ENCODE results near the gene GINS1. TPM values are rescaled to one million over a fixed set of nuclear protein-coding genes. Genes with fewer than 3 reads are reported as not detected.

The GINS1 gene
- total RNA-seq, 6 experiments from 2014 or later = 0.37 to 3.5 (median 0.76) TPM

DNA sequence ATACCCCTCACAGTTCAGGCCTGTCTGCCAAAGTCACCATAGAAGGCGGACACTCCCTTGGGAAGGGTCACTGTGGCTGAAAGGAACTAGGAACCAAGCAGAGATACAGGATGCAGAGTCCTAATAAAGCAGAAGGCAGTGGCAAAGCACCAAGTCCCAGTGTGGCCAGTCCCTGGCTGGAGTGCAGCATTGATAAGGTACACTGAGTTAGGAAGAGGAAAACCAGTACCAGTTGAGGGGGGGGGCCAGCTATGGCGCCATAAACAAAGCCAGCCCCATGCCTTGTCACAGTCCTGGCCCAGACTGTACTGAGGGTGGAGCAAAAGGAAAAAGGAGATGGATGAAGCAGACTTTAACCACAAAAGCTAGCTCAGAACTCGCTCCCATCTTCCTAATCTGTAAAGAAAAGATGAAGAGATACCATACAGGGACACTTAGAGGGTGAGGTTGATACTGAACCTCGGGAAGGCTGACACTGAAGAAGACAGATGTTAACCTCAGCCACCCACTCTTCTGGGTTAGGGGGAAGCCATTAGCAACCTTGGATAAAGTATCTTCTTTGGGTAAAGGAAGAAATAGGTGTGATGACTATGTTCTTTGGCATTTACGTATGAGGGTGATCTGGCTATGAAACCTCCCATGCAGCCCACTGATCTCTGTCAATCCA is 24.6 kb upstream of the GINS1 start:
- no peaks in the 10 kb centered on the region for H3K9me3 ChIP-seq
- H3K27me3 ChIP-seq = no peaks in the 10 kb centered on the region
- H3K36me3 ChIP-seq = no peaks in the 10 kb centered on the region
- intact Hi-C loops (cut with DNase I) = no loop called here
- peak overlapping the region in 1 of 3 donors; percentile 24 for H3K27ac ChIP-seq
- 81% methylated on average over 3 of the region's 5 CpGs for WGBS (ENCODE audit: insufficient coverage, low coverage, low lambda C conversion rate, missing lambda C conversion rate)
- H3K4me3 ChIP-seq = no peak overlapping the region
- ATAC-seq = peak in 2 of 4 donors; percentile 13
- no peak for DNase-seq
- peaks cover 0 to 13% (median 0%) of the 10 kb centered on the region in 4 donors for H3K4me1 ChIP-seq
- TF ChIP-seq POLR2A (IDR thresholded peaks at IDR 0.05) = no peak
- TF ChIP-seq, protein P1, sequence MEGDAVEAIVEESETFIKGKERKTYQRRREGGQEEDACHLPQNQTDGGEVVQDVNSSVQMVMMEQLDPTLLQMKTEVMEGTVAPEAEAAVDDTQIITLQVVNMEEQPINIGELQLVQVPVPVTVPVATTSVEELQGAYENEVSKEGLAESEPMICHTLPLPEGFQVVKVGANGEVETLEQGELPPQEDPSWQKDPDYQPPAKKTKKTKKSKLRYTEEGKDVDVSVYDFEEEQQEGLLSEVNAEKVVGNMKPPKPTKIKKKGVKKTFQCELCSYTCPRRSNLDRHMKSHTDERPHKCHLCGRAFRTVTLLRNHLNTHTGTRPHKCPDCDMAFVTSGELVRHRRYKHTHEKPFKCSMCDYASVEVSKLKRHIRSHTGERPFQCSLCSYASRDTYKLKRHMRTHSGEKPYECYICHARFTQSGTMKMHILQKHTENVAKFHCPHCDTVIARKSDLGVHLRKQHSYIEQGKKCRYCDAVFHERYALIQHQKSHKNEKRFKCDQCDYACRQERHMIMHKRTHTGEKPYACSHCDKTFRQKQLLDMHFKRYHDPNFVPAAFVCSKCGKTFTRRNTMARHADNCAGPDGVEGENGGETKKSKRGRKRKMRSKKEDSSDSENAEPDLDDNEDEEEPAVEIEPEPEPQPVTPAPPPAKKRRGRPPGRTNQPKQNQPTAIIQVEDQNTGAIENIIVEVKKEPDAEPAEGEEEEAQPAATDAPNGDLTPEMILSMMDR (IDR thresholded peaks at IDR 0.05) = no peak

DNA sequence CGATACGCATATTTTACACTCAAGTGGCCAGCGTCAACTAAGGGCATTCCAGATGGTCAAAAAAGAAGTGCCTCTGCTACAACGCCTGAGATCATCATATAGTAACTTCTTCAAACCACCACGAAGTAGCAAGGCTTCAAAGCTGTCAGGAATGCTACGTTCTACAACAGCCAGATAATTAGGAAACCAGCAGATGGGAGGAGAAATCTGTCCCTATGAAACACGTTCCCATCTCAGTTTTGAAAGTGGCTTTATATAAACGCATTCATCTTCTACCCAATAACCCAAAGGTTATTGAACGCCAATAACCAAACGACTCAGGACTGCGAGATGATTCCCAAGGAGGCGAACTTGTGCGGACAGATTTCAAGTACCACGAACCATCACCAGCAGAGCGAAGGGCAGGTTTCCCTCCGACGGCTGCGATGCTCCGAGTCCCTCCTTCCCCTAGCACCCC is 18.0 kb upstream of the GINS1 start:
- TF ChIP-seq POLR2A (IDR thresholded peaks at IDR 0.05) = no peak
- TF ChIP-seq, protein P1 (IDR thresholded peaks at IDR 0.05) = no peak
- peak overlapping the region; percentile 73 to 91 (median 75) for H3K4me3 ChIP-seq
- peaks cover 0 to 4% (median 2%) of the 10 kb centered on the region in 4 donors for H3K4me1 ChIP-seq
- ATAC-seq (no peak), DNase-seq (no peak)
- H3K36me3 ChIP-seq = no peaks in the 10 kb centered on the region
- WGBS (ENCODE audit: insufficient coverage, low coverage, low lambda C conversion rate, missing lambda C conversion rate) = 22% methylated on average over 18 of the region's 19 CpGs
- intact Hi-C loops (cut with DNase I) = no loop called here
- no peaks in the 10 kb centered on the region for H3K9me3 ChIP-seq
- peak overlapping the region in 1 of 3 donors; percentile 72 for H3K27ac ChIP-seq
- no peaks in the 10 kb centered on the region for H3K27me3 ChIP-seq

DNA sequence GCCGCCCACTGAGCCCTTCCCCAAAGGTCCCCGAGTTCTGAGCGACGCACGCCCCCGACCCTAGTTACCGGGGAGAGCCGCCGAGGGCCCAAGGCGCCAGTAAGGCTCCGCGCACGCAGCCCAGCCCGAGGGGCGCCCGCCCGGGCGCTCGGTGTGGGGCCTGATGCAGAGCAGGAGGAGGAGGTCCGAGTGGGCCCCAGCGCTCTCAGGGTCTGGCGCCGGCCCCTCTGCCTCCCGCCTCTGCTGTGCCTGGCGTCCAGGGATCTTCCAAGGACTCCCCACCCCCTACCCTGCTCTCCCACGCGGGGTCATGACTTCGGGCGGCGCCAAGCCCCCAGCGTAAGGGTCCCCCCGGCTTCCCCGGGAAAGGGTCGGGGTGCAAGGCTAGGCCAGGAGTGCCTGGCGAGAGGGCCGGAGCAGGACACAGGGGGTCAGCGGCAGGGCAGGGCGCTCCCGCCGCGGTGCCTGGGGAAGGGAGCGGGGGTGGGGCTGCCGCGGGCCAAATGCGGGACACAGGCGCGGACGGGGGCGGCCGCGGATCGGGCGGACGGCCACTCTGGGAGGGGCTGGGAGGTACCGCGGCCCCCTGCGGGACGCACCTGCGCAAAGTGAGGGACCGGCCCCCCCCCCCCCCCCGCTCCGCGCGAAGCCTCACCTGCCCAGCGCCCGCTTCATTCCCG is 17.5 kb upstream of the GINS1 start:
- 0% methylated on average over 8 of the region's 67 CpGs for WGBS (ENCODE audit: insufficient coverage, low coverage, low lambda C conversion rate, missing lambda C conversion rate)
- H3K9me3 ChIP-seq = no peaks in the 10 kb centered on the region
- TF ChIP-seq, protein P1 (IDR thresholded peaks at IDR 0.05) = no peak
- no peak for TF ChIP-seq POLR2A (IDR thresholded peaks at IDR 0.05)
- peak overlapping the region; percentile 59 to 72 (median 69) for H3K27ac ChIP-seq
- ATAC-seq (peak; percentile 38 to 55 (median 48)), DNase-seq (peak; percentile 59 to 67 (median 61))
- no peaks in the 10 kb centered on the region for H3K27me3 ChIP-seq
- peak overlapping the region; percentile 73 to 91 (median 75) for H3K4me3 ChIP-seq
- H3K36me3 ChIP-seq = no peaks in the 10 kb centered on the region
- intact Hi-C loops (cut with DNase I) = loop anchor here in 1 of 2 donors (10.0 kb wide), 1 partner anchor 85 kb away; no protein-coding TSS in a partner anchor
- peaks cover 0 to 4% (median 0%) of the 10 kb centered on the region in 4 donors for H3K4me1 ChIP-seq

DNA sequence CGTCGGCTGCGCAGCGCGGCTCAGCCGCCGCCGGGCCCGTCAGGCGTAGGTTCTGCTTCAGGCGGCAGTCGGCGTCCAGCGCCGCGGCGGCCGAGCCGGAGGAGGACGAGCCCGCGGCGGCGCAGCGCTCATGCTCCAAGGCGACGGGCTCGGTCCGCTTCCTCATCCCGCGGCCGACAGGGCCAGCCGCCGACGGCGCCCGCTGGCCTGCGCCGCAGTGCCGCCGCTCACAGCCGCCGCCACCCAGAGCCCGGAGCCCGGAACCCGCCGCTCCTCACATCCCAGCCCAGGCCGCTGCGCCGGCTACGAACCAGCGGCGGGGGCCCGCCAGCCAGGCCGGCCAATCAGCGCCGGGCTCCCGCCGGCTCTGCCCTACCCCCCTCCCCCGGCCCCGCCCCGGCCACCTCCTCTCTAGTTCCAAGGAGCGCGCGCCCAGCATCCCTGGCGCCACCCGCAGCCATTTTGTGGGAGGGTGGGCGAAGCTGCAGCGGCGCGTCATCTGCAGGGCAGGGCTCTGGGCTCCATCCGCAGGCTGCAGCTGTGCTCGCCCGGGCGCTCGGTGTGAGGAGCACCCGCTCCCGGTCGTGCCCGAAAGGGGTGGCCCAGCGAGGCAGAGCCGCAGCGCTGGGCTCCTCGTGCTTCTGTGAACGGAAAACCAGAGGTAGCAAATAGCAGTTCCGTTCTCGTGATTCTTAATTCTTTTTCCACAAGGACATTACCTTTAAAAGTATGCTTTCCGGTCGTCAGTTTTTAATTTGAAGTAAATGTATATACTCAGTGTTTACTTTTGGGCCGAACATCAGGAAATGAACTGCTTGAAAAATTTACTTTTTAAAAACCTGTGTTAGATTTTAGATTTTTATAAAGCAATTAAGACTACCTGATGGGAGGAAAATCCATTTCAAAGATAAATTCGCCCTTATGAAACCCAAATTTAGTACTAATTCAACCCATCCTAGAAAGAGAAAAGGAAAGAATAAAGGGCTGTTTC is 16.6 kb upstream of the GINS1 start, which contains the start of gene ABHD12:
ABHD12 (minus strand) TSS at position 298 of the 991 bp plus-strand sequence; CDS start at position 166, 132 bp downstream.
- WGBS (ENCODE audit: insufficient coverage, low coverage, low lambda C conversion rate, missing lambda C conversion rate) = 1% methylated on average over 20 of the region's 91 CpGs
- TF ChIP-seq, protein P1 (IDR thresholded peaks at IDR 0.05) = no peak
- peak; percentile 88 for TF ChIP-seq POLR2A (IDR thresholded peaks at IDR 0.05)
- Histone ChIP-seq H3K4me1 (peaks cover 0 to 4% (median 0%) of the 10 kb centered on the region in 4 donors), H3K27ac (peak within 1 kb of the TSS; percentile 69 to 75 (median 72)), H3K36me3 (no peaks in the 10 kb centered on the region), H3K9me3 (no peaks in the 10 kb centered on the region), H3K4me3 (peak within 1 kb of the TSS; percentile 73 to 91 (median 75)), H3K27me3 (no peaks in the 10 kb centered on the region)
- intact Hi-C loops (cut with DNase I) = loop anchor here in 1 of 2 donors (10.0 kb wide), 1 partner anchor 86 kb away; no protein-coding TSS in a partner anchor
- ATAC-seq = peak; percentile 97 to 99 (median 98)
- DNase-seq = peak; percentile 97 to 98 (median 98)
